A549 (cell line): Measurements from ENCODE around the gene SLC28A1. TPM values are rescaled to one million over a fixed set of nuclear protein-coding genes. Genes with fewer than 3 reads are reported as not detected.

Experiments
- ATAC-seq, 2 experiments: fragments of 200-7000 bp in 1 of 2; fragments of >200 bp in 1 of 2; cut with Nextera tagmentation in 1 of 2; cut with Tn5 transposase in 1 of 2; 3 replicates each; pipeline versions ENCODE4 v1.8.0 to v1.9.1; 2018 to 2020; ENCODE audit warnings: mild to moderate bottlenecking in 1 of 2, moderate library complexity in 1 of 2
- CTCF ChIA-PET: fragments of 300-600 bp; sonication (Branson Sonifier 250); formaldehyde crosslinking; extraction: SDS; loops from one replicate; lab custom pipeline; 2021; ENCODE audit warnings: antibody characterized with exemption, inconsistent platforms; lab: Yijun Ruan, JAX
- POLR2A ChIA-PET: fragments of 350-600 bp; formaldehyde crosslinking; extraction: SDS; loops from one replicate; lab custom pipeline; 2021; ENCODE audit warnings: antibody characterized with exemption, inconsistent platforms; lab: Yijun Ruan, JAX
- DNase-seq, 2 experiments: peaks; one replicate each; pipeline versions ENCODE4 v3.0.0 to v3.0.0-alpha.2; 2011 to 2016; ENCODE audit warnings: low read depth in 1 of 2, low spot score in 1 of 2
- FAIRE-seq: peaks from 2 replicates; lab custom pipeline; 2011; peaks lifted over from hg19 to GRCh38; lab: Jason Lieb, UNC
- H3K27ac ChIP-seq, 2 experiments: fragments of >200 bp; sonication (Bioruptor Twin); formaldehyde crosslinking; 3 replicates each; pipeline ENCODE4 v1.5.1; 2016 to 2017
- H3K4me1 ChIP-seq: fragments of >200 bp; sonication (Bioruptor Twin); formaldehyde crosslinking; 3 replicates; pipeline ENCODE4 v1.6.1; 2016
- H3K4me2 ChIP-seq: fragments of >200 bp; sonication (Bioruptor Twin); formaldehyde crosslinking; 3 replicates; pipeline ENCODE4 v1.6.1; 2016
- H3K4me3 ChIP-seq: fragments of >200 bp; sonication (Bioruptor Twin); formaldehyde crosslinking; 3 replicates; pipeline ENCODE4 v1.5.1; 2016
- H3K9me3 ChIP-seq: fragments of >200 bp; sonication (Bioruptor Twin); formaldehyde crosslinking; 3 replicates; pipeline ENCODE4 v1.6.1; 2016
- CEBPB ChIP-seq, 2 experiments: fragments of >200 bp in 1 of 2; sonication (Bioruptor Twin) in 1 of 2; formaldehyde crosslinking in 1 of 2; IDR thresholded peaks; 2 replicates each; pipeline ENCODE4 v1.6.1; 2012 to 2016
- EHMT2 ChIP-seq: fragments of 200-600 bp; sonication (generic); IDR thresholded peaks from 2 replicates; pipeline ENCODE4 v1.6.1; 2016; ENCODE audit warnings: antibody characterized with exemption, low read depth, mild to moderate bottlenecking, moderate library complexity
- FOXS1 ChIP-seq: fragments of 250-450 bp; sonication (Bioruptor Pico); IDR thresholded peaks from 2 replicates; pipeline ENCODE4 v1.5.0; 2020; ENCODE audit warnings: mild to moderate bottlenecking, moderate library complexity
- HDAC2 ChIP-seq: fragments of 200-600 bp; sonication (generic); IDR thresholded peaks from 2 replicates; pipeline ENCODE4 v1.6.1; 2016
- HOXA7 ChIP-seq: fragments of 250-450 bp; sonication (Bioruptor Pico); IDR thresholded peaks from 2 replicates; pipeline ENCODE4 v1.5.0; 2020; ENCODE audit warnings: mild to moderate bottlenecking, moderate library complexity
- KDM1A ChIP-seq: fragments of 200-600 bp; sonication (generic); IDR thresholded peaks from 2 replicates; pipeline ENCODE4 v1.6.1; 2016; ENCODE audit warnings: low read depth, mild to moderate bottlenecking
- KDM5A ChIP-seq: fragments of 200-600 bp; sonication (generic); IDR thresholded peaks from 2 replicates; pipeline ENCODE4 v1.6.1; 2016; ENCODE audit warnings: antibody characterized with exemption, mild to moderate bottlenecking
- RAD21 ChIP-seq, 2 experiments: fragments of >200 bp in 1 of 2; sonication (Bioruptor Twin) in 1 of 2; formaldehyde crosslinking in 1 of 2; IDR thresholded peaks in 1 of 2; conservative IDR thresholded peaks in 1 of 2; 2 replicates in 1 of 2; 3 replicates in 1 of 2; pipeline ENCODE4 v1.6.1; 2012 to 2018; ENCODE audit warnings: inconsistent platforms in 1 of 2
- RCOR1 ChIP-seq: fragments of 150-350 bp; IDR thresholded peaks from 2 replicates; pipeline ENCODE4 v1.6.1; 2014; ENCODE audit warnings: antibody characterized with exemption, low read length, low read depth
- RFX5 ChIP-seq: fragments of 450-650 bp; IDR thresholded peaks from 2 replicates; pipeline ENCODE4 v1.7.1; 2014; ENCODE audit warnings: antibody characterized with exemption, mild to moderate bottlenecking, moderate library complexity
- RNF2 ChIP-seq: fragments of 200-600 bp; sonication (generic); IDR thresholded peaks from 2 replicates; pipeline ENCODE4 v1.6.1; 2016; ENCODE audit warnings: low read depth, mild to moderate bottlenecking, antibody characterized with exemption, moderate library complexity, borderline replicate concordance
- SMC3 ChIP-seq: fragments of >200 bp; sonication (Bioruptor Twin); formaldehyde crosslinking; IDR thresholded peaks from 3 replicates; pipeline ENCODE4 v1.6.1; 2018; ENCODE audit warnings: inconsistent platforms
- TFCP2L1 ChIP-seq: fragments of 250-450 bp; sonication (Bioruptor Pico); IDR thresholded peaks from 2 replicates; pipeline ENCODE4 v1.5.0; 2021; ENCODE audit warnings: mild to moderate bottlenecking
- ZSCAN20 ChIP-seq: fragments of 250-450 bp; sonication (Bioruptor Pico); IDR thresholded peaks from 2 replicates; pipeline ENCODE4 v1.8.0; 2022; ENCODE audit warnings: mild to moderate bottlenecking, moderate library complexity
- WGBS: methylation state at CpG from one replicate; pipeline ENCODE4 v1.1.6; 2017; ENCODE audit errors: missing lambda C conversion rate; 5-methylcytosine and 5-hydroxymethylcytosine counted together
- polyA plus RNA-seq, 4 experiments: library from polyadenylated mRNA; depleted of rRNA in 3 of 4; stranded (reverse); fragments of >200 nt; fragmentation: RNase III in 1 of 4; extraction: RNeasy Plus Mini Kit Qiagen cat#74134 plus additional on column Dnase treatment in 1 of 4; gene quantifications; 2 replicates in 3 of 4; 3 replicates in 1 of 4; pipeline ENCODE4 v1.2.3, GENCODE V29; 2011 to 2017
- TF ChIP-seq, protein P1 (sequence below): fragments of >200 bp; sonication (Bioruptor Twin); formaldehyde crosslinking; IDR thresholded peaks from 3 replicates; pipeline ENCODE4 v1.5.1; 2016
- TF ChIP-seq, protein P2 (sequence below): fragments of >200 bp; sonication (Bioruptor Twin); formaldehyde crosslinking; IDR thresholded peaks from 2 replicates; pipeline ENCODE4 v1.6.1; 2016
- TF ChIP-seq, protein P3 (sequence below): IDR thresholded peaks from 2 replicates; pipeline ENCODE4 v1.6.1; 2012; ENCODE audit warnings: low read depth, borderline replicate concordance
- TF ChIP-seq, protein P4 (sequence below): fragments of >200 bp; sonication (Bioruptor Twin); formaldehyde crosslinking; IDR thresholded peaks from 3 replicates; pipeline ENCODE4 v1.6.1; 2016
- TF ChIP-seq, protein P5 (sequence below): fragments of 200-600 bp; sonication (generic); IDR thresholded peaks from 2 replicates; pipeline ENCODE4 v1.6.1; 2016; ENCODE audit warnings: antibody characterized with exemption, mild to moderate bottlenecking, moderate library complexity

Gene SLC28A1
- polyA plus RNA-seq, 2 of the 4 experiments (the other 2 are of a cell fraction): 0.06 to 0.13 TPM

DNA sequence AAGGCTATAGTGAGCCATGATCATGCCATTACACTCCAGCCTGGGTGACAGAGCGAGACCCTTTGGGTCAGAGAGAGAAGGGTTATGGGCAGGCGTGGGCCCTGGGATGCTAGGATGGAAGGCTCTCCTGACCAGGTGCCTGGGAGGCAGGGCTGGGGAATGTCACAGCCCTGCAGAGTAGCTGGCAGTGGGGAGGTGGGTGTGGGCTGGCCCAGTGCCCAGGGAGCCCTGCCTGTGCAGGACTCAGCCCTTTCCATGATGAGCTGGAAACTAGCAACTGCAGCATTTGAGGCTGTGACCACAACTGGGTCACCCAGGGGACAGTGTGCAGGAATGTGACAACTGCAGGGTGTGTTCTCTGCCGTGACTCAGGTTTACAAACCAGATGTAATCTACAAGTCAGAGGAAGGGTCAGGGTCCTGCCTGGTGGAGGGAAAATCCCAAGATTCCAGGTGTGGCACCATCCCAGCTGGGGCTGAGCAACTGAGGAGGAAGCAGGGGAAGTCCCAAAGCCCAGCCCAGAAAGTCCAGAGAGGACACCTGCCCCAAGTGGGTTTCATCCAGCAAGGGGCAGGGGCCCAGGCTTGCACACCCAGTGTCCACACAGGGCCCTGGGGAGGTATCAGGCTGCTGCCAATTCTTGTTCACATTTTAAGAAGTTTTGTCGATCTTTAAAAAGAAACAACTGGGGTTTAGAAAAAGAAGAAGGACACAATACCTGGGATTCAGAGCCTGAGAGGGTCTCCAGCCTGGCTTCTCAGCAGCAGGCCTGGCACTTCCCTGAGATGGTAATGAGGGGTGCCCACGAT is 45.5 kb downstream of the SLC28A1 start (continued):
- no peak for TF ChIP-seq EHMT2

DNA sequence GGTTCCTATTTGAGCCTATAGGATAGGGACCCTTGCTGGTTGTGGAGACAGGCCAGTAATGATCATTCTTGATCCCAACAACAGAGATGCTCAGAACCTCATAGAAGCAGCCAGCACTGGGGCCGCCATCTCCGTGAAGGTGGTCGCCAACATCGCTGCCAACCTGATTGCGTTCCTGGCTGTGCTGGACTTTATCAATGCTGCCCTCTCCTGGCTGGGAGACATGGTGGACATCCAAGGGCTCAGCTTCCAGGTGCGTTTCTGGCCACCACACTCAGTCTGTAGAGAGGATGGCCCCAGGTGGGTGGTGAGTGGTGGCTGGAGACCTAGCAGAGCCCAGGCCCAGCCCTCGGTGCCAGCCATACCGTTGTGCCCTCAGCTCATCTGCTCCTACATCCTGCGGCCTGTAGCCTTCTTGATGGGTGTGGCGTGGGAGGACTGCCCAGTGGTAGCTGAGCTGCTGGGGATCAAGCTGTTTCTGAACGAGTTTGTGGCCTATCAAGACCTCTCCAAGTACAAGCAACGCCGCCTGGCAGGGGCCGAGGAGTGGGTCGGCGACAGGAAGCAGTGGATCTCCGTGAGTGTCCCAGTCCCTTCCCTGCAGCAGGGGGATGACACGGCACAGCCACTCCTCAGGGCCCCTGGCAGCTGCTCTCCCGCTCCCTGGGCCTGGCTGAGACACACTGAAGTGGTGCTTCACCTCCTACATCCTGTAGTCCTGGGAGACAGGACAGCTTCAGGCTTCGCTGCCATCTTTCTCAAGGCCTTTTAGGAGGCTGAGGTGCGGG is 50.7 kb downstream of the SLC28A1 start:
- Histone ChIP-seq H3K4me2 (no peak overlapping the region), H3K9me3 (no peaks in the 10 kb centered on the region), H3K4me1 (peaks cover 9% of the 10 kb centered on the region), H3K27ac (peak overlapping the region in 1 of 2 experiments; percentile 43; a peak in 2 of 6 replicates), H3K4me3 (no peak overlapping the region)
- DNase-seq: peak in 1 of 2 experiments; percentile 51
- 85% methylated on average over 21 of the region's 21 CpGs for WGBS
- FAIRE-seq: no peak
- POLR2A ChIA-PET: no interaction called here
- ATAC-seq: peak; percentile 66 to 83
- CTCF ChIA-PET: interaction anchor here (0.6 to 1.7 kb wide), 19 partner anchors 9 to 349 kb away, joined by 3 to 11 read pairs (median 4); partner anchors contain the start of gene WDR73
- TF ChIP-seq CEBPB (IDR thresholded peaks at IDR 0.05) (no peak), FOXS1 (CRISPR knock-in tag) (no peak), RFX5 (no peak), RNF2 (no peak), HDAC2 (no peak), ZSCAN20 (no peak), EHMT2 (no peak), RAD21 (conservative IDR thresholded peaks at IDR 0.05 in 1 of 2, IDR thresholded peaks at IDR 0.05 in 1 of 2) (peak; percentile 64 to 80), SMC3 (peak; percentile 66)
- TF ChIP-seq, protein P1, sequence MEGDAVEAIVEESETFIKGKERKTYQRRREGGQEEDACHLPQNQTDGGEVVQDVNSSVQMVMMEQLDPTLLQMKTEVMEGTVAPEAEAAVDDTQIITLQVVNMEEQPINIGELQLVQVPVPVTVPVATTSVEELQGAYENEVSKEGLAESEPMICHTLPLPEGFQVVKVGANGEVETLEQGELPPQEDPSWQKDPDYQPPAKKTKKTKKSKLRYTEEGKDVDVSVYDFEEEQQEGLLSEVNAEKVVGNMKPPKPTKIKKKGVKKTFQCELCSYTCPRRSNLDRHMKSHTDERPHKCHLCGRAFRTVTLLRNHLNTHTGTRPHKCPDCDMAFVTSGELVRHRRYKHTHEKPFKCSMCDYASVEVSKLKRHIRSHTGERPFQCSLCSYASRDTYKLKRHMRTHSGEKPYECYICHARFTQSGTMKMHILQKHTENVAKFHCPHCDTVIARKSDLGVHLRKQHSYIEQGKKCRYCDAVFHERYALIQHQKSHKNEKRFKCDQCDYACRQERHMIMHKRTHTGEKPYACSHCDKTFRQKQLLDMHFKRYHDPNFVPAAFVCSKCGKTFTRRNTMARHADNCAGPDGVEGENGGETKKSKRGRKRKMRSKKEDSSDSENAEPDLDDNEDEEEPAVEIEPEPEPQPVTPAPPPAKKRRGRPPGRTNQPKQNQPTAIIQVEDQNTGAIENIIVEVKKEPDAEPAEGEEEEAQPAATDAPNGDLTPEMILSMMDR: peak; percentile 50
- TF ChIP-seq, protein P2, sequence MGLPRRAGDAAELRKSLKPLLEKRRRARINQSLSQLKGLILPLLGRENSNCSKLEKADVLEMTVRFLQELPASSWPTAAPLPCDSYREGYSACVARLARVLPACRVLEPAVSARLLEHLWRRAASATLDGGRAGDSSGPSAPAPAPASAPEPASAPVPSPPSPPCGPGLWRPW: no peak

DNA sequence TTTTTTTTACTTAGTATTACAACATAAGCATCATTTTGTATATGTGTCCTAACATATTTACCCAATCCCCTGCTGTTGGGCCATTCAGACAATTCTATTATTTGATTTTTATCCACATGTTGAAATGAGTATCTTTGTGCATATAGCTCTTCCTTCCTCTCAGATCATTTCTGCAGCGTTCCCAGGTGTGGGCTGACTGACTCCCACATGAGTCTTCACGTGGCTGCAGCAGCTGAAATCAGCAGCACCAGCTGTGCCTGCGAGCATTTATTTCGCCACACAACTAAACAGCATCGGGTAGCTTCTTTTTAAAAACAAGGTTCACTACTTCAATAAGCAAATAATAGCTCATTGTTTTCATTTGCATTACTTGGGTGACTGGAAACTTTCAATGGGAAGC is 52.7 kb downstream of the SLC28A1 start:
- Histone ChIP-seq H3K27ac (no peak overlapping the region), H3K9me3 (peaks cover 8% of the 10 kb centered on the region; the same call in 1 of the 3 replicates), H3K4me3 (no peak overlapping the region), H3K4me1 (peaks cover 4% of the 10 kb centered on the region; the same call in 2 of the 3 replicates), H3K4me2 (0 out of 3 replicates have a peak overlapping the region, but pooled peaks have one; percentile 13)
- CTCF ChIA-PET: interaction anchor here (0.6 to 12.5 kb wide), 6 partner anchors 9 to 59 kb away, joined by 3 to 78 read pairs (median 3); no protein-coding TSS in a partner anchor
- DNase-seq (no peak), ATAC-seq (no peak), FAIRE-seq (no peak)
- POLR2A ChIA-PET: no interaction called here
- WGBS: 39% methylated on average over 5 of the region's 5 CpGs
- peak; percentile 3 to 22; a peak in 1 of 4 replicates for TF ChIP-seq CEBPB (IDR thresholded peaks at IDR 0.05)
- no peak for TF ChIP-seq KDM5A

DNA sequence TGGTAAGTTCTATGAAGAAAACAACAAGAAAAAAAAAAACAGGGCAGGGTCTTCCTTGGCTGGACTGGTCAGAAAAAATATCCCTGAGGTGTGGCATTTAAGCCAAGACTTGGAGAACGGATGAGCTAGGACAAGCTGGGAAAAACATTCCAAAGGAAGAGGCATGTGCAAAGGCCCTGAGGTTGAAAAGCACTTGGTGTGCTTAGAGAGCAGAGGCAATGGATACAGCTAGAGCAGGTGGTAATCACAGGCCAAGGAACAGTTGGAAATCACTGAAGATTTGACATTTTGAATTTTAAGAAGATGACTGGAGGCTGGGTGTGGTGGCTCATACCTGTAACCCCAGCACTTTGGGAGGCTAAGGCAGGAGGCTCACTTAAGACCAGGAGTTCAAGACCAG is 54.3 kb downstream of the SLC28A1 start:
- H3K4me1 ChIP-seq: peaks cover 4% of the 10 kb centered on the region; the same call in 2 of the 3 replicates
- no peak for FAIRE-seq
- no peak overlapping the region; a peak in 1 of 6 replicates for H3K27ac ChIP-seq
- 93% methylated on average over 1 of the region's 1 CpG for WGBS
- peaks cover 8% of the 10 kb centered on the region; the same call in 1 of the 3 replicates for H3K9me3 ChIP-seq
- POLR2A ChIA-PET: no interaction called here
- H3K4me3 ChIP-seq: no peak overlapping the region
- no peak for ATAC-seq
- no peak overlapping the region for H3K4me2 ChIP-seq
- TF ChIP-seq, protein P3, sequence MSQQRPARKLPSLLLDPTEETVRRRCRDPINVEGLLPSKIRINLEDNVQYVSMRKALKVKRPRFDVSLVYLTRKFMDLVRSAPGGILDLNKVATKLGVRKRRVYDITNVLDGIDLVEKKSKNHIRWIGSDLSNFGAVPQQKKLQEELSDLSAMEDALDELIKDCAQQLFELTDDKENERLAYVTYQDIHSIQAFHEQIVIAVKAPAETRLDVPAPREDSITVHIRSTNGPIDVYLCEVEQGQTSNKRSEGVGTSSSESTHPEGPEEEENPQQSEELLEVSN: no peak
- TF ChIP-seq, protein P4, sequence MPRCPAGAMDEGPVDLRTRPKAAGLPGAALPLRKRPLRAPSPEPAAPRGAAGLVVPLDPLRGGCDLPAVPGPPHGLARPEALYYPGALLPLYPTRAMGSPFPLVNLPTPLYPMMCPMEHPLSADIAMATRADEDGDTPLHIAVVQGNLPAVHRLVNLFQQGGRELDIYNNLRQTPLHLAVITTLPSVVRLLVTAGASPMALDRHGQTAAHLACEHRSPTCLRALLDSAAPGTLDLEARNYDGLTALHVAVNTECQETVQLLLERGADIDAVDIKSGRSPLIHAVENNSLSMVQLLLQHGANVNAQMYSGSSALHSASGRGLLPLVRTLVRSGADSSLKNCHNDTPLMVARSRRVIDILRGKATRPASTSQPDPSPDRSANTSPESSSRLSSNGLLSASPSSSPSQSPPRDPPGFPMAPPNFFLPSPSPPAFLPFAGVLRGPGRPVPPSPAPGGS: no peak
- TF ChIP-seq, protein P5, sequence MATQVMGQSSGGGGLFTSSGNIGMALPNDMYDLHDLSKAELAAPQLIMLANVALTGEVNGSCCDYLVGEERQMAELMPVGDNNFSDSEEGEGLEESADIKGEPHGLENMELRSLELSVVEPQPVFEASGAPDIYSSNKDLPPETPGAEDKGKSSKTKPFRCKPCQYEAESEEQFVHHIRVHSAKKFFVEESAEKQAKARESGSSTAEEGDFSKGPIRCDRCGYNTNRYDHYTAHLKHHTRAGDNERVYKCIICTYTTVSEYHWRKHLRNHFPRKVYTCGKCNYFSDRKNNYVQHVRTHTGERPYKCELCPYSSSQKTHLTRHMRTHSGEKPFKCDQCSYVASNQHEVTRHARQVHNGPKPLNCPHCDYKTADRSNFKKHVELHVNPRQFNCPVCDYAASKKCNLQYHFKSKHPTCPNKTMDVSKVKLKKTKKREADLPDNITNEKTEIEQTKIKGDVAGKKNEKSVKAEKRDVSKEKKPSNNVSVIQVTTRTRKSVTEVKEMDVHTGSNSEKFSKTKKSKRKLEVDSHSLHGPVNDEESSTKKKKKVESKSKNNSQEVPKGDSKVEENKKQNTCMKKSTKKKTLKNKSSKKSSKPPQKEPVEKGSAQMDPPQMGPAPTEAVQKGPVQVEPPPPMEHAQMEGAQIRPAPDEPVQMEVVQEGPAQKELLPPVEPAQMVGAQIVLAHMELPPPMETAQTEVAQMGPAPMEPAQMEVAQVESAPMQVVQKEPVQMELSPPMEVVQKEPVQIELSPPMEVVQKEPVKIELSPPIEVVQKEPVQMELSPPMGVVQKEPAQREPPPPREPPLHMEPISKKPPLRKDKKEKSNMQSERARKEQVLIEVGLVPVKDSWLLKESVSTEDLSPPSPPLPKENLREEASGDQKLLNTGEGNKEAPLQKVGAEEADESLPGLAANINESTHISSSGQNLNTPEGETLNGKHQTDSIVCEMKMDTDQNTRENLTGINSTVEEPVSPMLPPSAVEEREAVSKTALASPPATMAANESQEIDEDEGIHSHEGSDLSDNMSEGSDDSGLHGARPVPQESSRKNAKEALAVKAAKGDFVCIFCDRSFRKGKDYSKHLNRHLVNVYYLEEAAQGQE: no peak
- TF ChIP-seq HOXA7 (no peak), RCOR1 (no peak), KDM1A (no peak), TFCP2L1 (CRISPR knock-in tag) (no peak), RNF2 (no peak)
- DNase-seq: no peak
- CTCF ChIA-PET: interaction anchor here (0.6 to 12.5 kb wide), 5 partner anchors 11 to 351 kb away, joined by 3 to 78 read pairs (median 3); no protein-coding TSS in a partner anchor
